G401 (cell line): ENCODE results near the gene CENPT. TPM values are rescaled to one million over a fixed set of nuclear protein-coding genes. Genes with fewer than 3 reads are reported as not detected.
"Not testable (repeated sequence)": the region's sequence is repeated elsewhere in the genome, so short reads cannot be mapped to it uniquely, and the experiment has no call there.

ENCODE experiments used
- DNase-seq: peaks from one replicate; pipeline ENCODE4 v3.0.0-alpha.2; 2015; ENCODE audit warnings: low spot score
- in situ Hi-C: cut with HindIII; loops from 2 replicates; pipeline ENCODE4 v1.10.0; 2016; ENCODE audit warnings: low sequenced_read_pairs, mixed read lengths
- total RNA-seq: library from RNA; depleted of rRNA; stranded (reverse); fragments of >200 nt; shearing (Covaris generic); gene quantifications from 2 replicates; pipeline ENCODE4 v1.2.3, GENCODE V29; 2014

The CENPT gene
- total RNA-seq, 1 experiment from 2014 or later, result 27.6 TPM

- in situ Hi-C loops, result loop anchor here (5.0 to 25.0 kb wide), 2 partner anchors 57 to 192 kb away; no protein-coding TSS in a partner anchor
- no peak for DNase-seq
These were observed 32.0 kb upstream of the CENPT start for GRCh38 chr16:67879462-67879861.

DNA sequence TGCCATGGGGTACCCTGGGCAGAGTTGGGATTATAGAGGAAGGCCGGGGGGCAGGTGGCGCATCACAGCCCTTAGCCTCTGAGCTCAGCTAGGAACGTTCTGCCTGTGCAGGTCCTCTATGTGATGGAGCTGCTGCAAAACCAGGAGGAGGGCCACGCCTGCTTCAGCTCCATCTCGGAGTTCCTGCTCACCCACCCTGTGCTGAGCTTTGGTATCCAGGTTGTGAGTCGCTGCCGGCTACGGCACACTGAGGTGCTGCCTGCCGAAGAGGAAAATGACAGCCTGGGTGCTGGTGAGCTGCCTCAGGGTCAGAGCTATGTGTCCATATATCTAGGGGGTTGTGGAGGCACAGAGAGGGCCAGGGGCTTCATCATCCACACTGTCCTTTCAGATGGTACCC lies 31.4 kb upstream of the CENPT start:
- no peak for DNase-seq
- in situ Hi-C loops, result loop anchor here (5.0 to 25.0 kb wide), 2 partner anchors 57 to 192 kb away; no protein-coding TSS in a partner anchor

- in situ Hi-C loops, result loop anchor here (5.0 to 25.0 kb wide), 2 partner anchors 56 to 191 kb away; no protein-coding TSS in a partner anchor
- no peak for DNase-seq
These were observed 30.7 kb upstream of the CENPT start for GRCh38 chr16:67878232-67878631.

GRCh38 chr16:67877064-67877463 lies 29.6 kb upstream of the CENPT start:
- in situ Hi-C loops, result loop anchor here (5.0 to 25.0 kb wide), 2 partner anchors 55 to 190 kb away; no protein-coding TSS in a partner anchor

GRCh38 chr16:67874372-67874771 lies 26.9 kb upstream of the CENPT start:
- in situ Hi-C loops, result no loop called here

More at GRCh38 chr16:67877064-67877463, 29.6 kb upstream of the CENPT start:
- no peak for DNase-seq

GRCh38 chr16:67873435-67874370 lies 26.2 kb upstream of the CENPT start:
- DNase-seq, result peak; percentile 18
- in situ Hi-C loops, result no loop called here

More at GRCh38 chr16:67874372-67874771, 26.9 kb upstream of the CENPT start:
- DNase-seq, result no peak

GRCh38 chr16:67872631-67873434 lies 25.3 kb upstream of the CENPT start, which contains the start of gene EDC4:
Gene EDC4, plus strand, starts transcription at chr16:67873052. Its CDS starts 210 bp downstream, at chr16:67873262.
- peak; percentile 71 for DNase-seq
- in situ Hi-C loops, result no loop called here

DNA sequence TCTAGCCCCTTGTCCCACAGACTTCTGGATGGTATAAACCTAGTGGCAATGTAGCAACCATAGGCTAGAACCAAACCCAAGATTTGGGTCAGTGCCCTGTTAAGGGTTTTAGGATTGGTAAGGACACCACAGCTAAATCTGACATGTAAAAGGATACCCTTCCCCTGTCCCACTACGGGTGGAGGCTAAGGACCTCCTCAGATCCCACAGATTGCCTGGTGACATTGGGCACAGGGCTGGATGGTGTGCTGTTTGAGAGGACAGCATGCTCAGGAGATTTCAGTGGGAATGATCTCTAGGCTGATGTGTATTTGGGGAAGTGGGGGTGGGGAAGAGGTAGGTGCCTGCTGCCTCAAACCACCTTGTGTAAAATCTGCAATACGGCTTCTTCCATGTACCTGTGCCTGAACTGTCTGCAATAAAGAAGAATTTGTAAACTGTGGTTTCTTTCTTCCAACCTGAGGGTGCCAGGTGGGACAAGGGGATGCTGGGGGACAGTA lies 24.7 kb upstream of the CENPT start:
- no peak for DNase-seq
- in situ Hi-C loops, result no loop called here

DNA sequence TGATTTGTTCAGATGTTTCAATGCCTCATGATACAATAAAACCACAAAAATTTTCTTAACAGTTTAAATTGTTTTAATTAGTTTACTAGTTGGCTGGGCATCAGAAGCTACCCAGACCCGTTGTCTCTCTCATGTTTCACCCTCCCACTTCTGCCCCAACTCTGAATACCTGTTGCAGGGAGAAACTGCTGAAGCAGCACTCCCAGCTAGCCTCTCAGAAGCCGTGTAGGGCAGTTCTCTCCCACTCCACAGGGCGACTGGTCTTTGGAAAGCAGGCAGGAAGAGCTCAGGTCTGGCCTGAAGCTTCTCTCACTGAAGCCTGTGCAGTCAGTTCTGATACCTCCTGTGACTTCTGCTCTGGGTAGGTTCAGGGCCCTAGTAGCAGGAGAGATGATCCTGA lies 23.8 kb upstream of the CENPT start:
- in situ Hi-C loops, result no loop called here
- DNase-seq, result no peak

GRCh38 chr16:67869653-67870052 lies 22.2 kb upstream of the CENPT start:
- no peak for DNase-seq
- in situ Hi-C loops, result no loop called here

GRCh38 chr16:67868290-67868689 lies 20.8 kb upstream of the CENPT start:
- in situ Hi-C loops, result no loop called here
- no peak for DNase-seq

- in situ Hi-C loops, result no loop called here
- no peak for DNase-seq
These were observed 17.8 kb upstream of the CENPT start for GRCh38 chr16:67865318-67865717.

DNA sequence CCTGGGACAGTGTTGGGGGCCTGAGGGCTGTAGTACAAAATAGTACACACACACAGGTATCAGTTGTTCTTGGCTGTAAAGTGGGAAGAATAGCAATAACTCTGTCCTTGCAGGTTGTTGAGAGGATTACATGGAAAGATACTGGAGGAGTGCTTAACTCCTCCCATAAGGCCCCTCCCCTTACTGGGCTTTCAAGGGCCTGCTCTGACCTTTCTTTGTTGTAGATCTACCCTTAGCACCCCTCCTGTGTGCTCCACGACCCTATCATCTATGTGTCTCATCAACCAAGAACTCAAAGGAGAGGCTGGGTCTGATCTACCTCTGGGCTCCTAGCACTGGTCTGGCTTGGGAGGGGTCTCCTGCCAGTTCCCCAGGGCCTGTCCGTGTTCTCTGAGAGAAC lies 17.1 kb upstream of the CENPT start:
- in situ Hi-C loops, result no loop called here
- DNase-seq, result no peak

DNA sequence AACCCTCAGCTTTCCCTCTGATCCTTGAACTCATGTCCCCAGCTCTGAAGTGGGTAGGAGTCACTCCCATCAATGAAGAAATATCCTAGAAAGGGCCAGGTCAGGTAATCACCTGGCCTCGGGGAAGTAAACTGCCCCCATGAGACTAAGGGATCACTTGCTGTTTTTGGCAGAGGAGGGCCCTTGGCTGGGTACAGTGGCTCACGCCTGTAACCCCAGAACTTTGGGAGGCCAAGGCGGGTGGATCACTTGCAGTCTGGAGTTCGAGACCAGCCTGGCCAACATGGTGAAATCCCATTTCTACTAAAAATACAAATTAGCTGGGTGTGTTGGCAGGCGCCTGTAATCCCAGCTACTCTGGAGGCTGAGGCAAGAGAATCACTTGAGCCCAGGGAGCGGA lies 16.6 kb upstream of the CENPT start:
- in situ Hi-C loops, result not testable (repeated sequence)

DNA sequence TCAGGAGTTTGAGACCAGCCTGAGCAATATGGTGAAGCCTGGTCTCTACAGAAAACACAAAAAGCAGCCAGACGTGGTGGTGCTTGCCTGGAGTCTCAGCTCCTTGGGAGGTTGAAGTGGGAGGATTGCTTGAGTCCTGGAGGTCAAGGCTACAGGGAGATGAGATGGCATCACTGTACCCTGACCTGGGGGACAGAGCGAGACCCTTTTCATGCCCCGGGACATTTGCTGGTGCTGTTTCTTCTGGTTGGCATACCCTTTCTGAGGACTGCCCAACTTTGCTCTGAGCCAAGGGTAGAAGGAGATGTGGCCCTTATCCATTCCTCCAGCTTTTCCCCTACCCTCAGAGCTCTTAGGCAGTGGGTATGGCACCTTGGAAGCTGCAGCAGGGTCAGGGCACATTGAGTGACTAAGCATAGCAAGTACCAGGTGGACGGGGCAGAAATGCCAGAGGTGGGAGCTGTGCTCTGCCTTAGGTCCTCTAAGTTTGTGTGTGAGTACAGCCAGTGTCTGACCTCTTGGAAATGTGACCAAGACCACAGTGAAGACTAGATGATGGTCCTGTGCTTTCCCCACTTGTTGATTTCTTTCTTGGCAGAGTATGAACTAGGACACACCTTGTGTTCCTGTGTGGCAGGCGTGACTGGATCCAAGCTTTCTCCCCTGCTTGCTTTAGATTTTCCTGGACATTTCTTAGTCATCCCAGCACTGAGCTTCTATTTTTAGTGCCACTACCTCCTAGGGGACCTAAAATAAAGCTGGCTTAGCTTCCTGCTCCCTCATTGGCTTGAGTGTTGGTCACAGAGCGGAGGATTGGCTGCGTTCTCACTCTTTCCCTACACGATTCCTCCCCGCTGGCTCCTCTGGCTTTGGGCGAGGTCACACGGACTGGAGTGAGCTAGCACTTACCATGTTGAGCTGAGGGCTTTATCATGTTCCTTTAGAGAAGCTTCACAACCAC lies 15.4 kb upstream of the CENPT start:
- peak; percentile 97 for DNase-seq
- in situ Hi-C loops, result no loop called here

More for the DNA sequence above, 16.6 kb upstream of the CENPT start:
- DNase-seq, result not testable (repeated sequence)

DNA sequence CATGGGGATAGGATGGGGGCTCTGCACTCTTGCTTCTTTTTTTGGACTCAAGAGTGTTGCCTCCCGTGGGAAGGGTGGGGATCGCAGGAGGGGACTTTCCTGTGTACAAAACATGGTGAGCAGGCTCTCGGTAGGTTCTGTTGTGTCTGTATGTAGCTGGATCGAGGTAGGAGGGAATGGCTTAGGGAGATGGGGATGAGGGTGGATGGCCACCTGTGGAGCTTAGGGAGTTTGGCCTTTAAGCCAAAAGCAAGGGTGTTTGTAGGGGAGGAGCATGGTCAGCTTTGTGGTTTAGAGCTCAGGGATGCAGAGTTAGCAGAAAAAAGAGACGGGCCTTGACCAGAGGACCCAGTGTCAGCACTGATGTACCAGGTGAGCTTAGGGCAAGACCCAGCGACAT lies 14.4 kb upstream of the CENPT start:
- no peak for DNase-seq
- in situ Hi-C loops, result no loop called here

DNA sequence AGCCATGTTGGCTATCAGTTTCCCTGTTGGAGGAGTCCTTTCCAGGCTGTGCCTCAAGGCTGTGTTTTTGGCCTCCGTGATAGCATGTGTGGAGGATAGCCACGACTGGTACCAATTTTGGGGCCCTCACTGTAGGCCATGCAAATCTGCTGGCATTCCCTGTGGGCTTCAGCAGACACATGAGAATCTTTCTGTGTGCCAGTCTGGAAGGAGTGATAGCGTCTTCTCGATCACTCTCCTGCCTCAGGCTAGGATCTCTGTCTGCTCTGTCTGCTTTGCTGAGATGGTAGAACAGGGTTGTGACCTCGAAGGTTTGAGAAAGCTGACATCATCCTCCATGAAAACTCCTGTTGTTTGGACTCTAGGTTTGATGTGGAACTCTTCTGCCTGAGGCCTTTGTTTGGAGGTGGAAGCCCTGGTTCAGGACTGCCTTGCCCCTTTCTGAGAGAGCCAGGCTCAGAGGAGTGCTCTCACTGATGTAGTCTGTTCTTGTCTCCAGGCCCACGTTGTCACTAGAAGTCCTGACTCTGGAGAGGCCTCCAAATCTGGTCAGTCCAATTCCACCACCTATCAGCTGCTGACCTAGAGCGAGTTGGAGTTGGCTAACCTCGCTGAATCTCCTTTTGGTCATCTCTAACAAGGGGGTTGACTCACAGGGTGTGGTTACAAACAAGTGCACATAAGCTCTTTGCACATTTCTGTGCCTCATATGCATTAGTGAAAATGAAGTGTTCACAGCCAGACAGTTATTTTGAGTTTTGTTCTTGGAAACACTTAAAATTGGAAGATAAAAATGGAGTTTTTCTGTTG lies 13.3 kb upstream of the CENPT start:
- DNase-seq, result no peak
- in situ Hi-C loops, result no loop called here

- in situ Hi-C loops, result no loop called here
- no peak for DNase-seq
These were observed 11.0 kb upstream of the CENPT start for GRCh38 chr16:67858500-67858899.
